UCSD-AML1 (cell line): Measurements from ENCODE around the gene RUSC2.
"Not testable (repeated sequence)": the region's sequence is repeated elsewhere in the genome, so short reads cannot be mapped to it uniquely, and the experiment has no call there.

Experiments used
- DNase-seq: peaks from one replicate; lab custom pipeline; 2025; ENCODE audit not compliant: unreplicated experiment; lab: John Stamatoyannopoulos, UW

Gene RUSC2

GRCh38 chr9:35490155-35490909 is 421 bp downstream of the RUSC2 start:
- DNase-seq = no peak

GRCh38 chr9:35490910-35491465 is 1.1 kb downstream of the RUSC2 start:
- no peak for DNase-seq

- not testable (repeated sequence) for DNase-seq
Observed at GRCh38 chr9:35493119-35493518, 3.2 kb downstream of the RUSC2 start.

- DNase-seq = no peak
Observed at GRCh38 chr9:35495984-35496383, 6.1 kb downstream of the RUSC2 start.

GRCh38 chr9:35498245-35498644 is 8.3 kb downstream of the RUSC2 start:
- not testable (repeated sequence) for DNase-seq

- DNase-seq = no peak
Observed at GRCh38 chr9:35499029-35499700, 9.3 kb downstream of the RUSC2 start.

- no peak for DNase-seq
Observed at GRCh38 chr9:35499701-35500030, 9.8 kb downstream of the RUSC2 start.

- DNase-seq = no peak
Observed at GRCh38 chr9:35500130-35500748, 10.3 kb downstream of the RUSC2 start.

- no peak for DNase-seq
Observed at GRCh38 chr9:35501946-35502345, 12.0 kb downstream of the RUSC2 start.

- no peak for DNase-seq
Observed at GRCh38 chr9:35506359-35506758, 16.4 kb downstream of the RUSC2 start.

GRCh38 chr9:35508069-35508468 is 18.2 kb downstream of the RUSC2 start:
- DNase-seq = no peak

GRCh38 chr9:35510383-35510753 is 20.5 kb downstream of the RUSC2 start:
- DNase-seq = no peak

- DNase-seq = no peak
Observed at GRCh38 chr9:35510754-35511428, 21.0 kb downstream of the RUSC2 start.

- DNase-seq = no peak
Observed at GRCh38 chr9:35511453-35511852, 21.5 kb downstream of the RUSC2 start.

- DNase-seq = no peak
Observed at GRCh38 chr9:35515766-35516165, 25.9 kb downstream of the RUSC2 start.

- DNase-seq = no peak
Observed at GRCh38 chr9:35516479-35516878, 26.6 kb downstream of the RUSC2 start.

- DNase-seq = no peak
Observed at GRCh38 chr9:35517131-35517530, 27.2 kb downstream of the RUSC2 start.

- no peak for DNase-seq
Observed at GRCh38 chr9:35517552-35518224, 27.8 kb downstream of the RUSC2 start.

GRCh38 chr9:35518225-35518821 is 28.4 kb downstream of the RUSC2 start:
- DNase-seq = no peak

- DNase-seq = no peak
Observed at GRCh38 chr9:35518981-35519679, 29.2 kb downstream of the RUSC2 start.
